PC-3 (cell line): ENCODE results near the gene IGFBP4. TPM values are rescaled to one million over a fixed set of nuclear protein-coding genes. Genes with fewer than 3 reads are reported as not detected.

Experiments
- ATAC-seq: fragments of 200-7000 bp; cut with Tn5 transposase; 2 replicates; pipeline ENCODE4 v1.9.1; 2020; ENCODE audit warnings: mild to moderate bottlenecking, moderate library complexity
- BruUV-seq: library from RNA; stranded (reverse); fragments of 400-500 nt; replicated peaks from 2 replicates; lab custom pipeline; 2021; lab: Mats Ljungman, UMichigan
- CTCF ChIA-PET: fragments of 300-600 bp; sonication (Branson Sonifier 250); formaldehyde crosslinking; loops from one replicate; lab custom pipeline; 2022; ENCODE audit warnings: antibody characterized with exemption; lab: Charles Lee
- POLR2A ChIA-PET: fragments of 300-600 bp; sonication (Branson Sonifier 250); formaldehyde crosslinking; loops from one replicate; lab custom pipeline; 2022; ENCODE audit warnings: antibody characterized with exemption; ENCODE audit not compliant: unreplicated experiment; lab: Charles Lee
- DNase-seq: peaks from one replicate; pipeline ENCODE4 v3.0.0-alpha.2; 2015
- H2AFZ ChIP-seq: fragments of 300-600 bp; sonication (generic); 2 replicates; pipeline ENCODE4 v1.6.0; 2016; ENCODE audit warnings: antibody characterized with exemption, low read length
- H3F3A ChIP-seq: fragments of 300-600 bp; sonication (generic); one replicate; pipeline ENCODE4 v1.6.0; 2017; ENCODE audit warnings: antibody characterized with exemption, low read length, control low read depth, mild to moderate bottlenecking; ENCODE audit not compliant: unreplicated experiment
- H3K27ac ChIP-seq: fragments of 300-600 bp; sonication (generic); 2 replicates; pipeline ENCODE4 v1.5.1; 2016; ENCODE audit warnings: mild to moderate bottlenecking, low read length
- H3K27me3 ChIP-seq: fragments of 300-600 bp; sonication (generic); 2 replicates; pipeline ENCODE4 v1.6.1; 2016; ENCODE audit warnings: low read length, mixed read lengths
- H3K36me3 ChIP-seq: fragments of 300-600 bp; sonication (generic); 2 replicates; pipeline ENCODE4 v1.6.1; 2016; ENCODE audit warnings: low read depth, mixed run types, low read length, mixed read lengths
- H3K4me1 ChIP-seq: fragments of 300-600 bp; sonication (generic); 2 replicates; pipeline ENCODE4 v1.5.1; 2016; ENCODE audit warnings: low read length; ENCODE audit not compliant: insufficient read depth
- H3K4me2 ChIP-seq: fragments of 300-600 bp; sonication (generic); 2 replicates; pipeline ENCODE4 v1.6.0; 2016; ENCODE audit warnings: low read length
- H3K4me3 ChIP-seq: fragments of 300-600 bp; sonication (generic); 2 replicates; pipeline ENCODE4 v1.5.1; 2016; ENCODE audit warnings: mild to moderate bottlenecking, low read length, mixed read lengths
- H3K79me2 ChIP-seq: fragments of 300-600 bp; sonication (generic); 2 replicates; pipeline ENCODE4 v1.6.1; 2017; ENCODE audit warnings: low read length, mixed read lengths
- H3K9ac ChIP-seq: fragments of 300-600 bp; sonication (generic); 2 replicates; pipeline ENCODE4 v1.6.0; 2016; ENCODE audit warnings: mild to moderate bottlenecking, low read length
- H3K9me2 ChIP-seq: fragments of 300-600 bp; sonication (generic); replicated peaks from 2 replicates; pipeline ENCODE4 v1.6.1; 2016; ENCODE audit warnings: mixed run types, low read length, mixed read lengths
- H3K9me3 ChIP-seq: fragments of 300-600 bp; sonication (generic); 2 replicates; pipeline ENCODE4 v1.6.1; 2016; ENCODE audit warnings: low read length, mixed read lengths
- H4K20me1 ChIP-seq: fragments of 300-600 bp; sonication (generic); 2 replicates; pipeline ENCODE4 v1.6.1; 2016; ENCODE audit warnings: low read length, mixed read lengths
- CTCF ChIP-seq: fragments of 300-600 bp; sonication (generic); conservative IDR thresholded peaks from 2 replicates; pipeline ENCODE4 v1.5.1; 2017; ENCODE audit warnings: antibody characterized with exemption, low read depth, mild to moderate bottlenecking, low read length
- EZH2 ChIP-seq: fragments of 300-600 bp; sonication (generic); IDR thresholded peaks from one replicate; pipeline ENCODE4 v1.6.1; 2017; ENCODE audit warnings: antibody characterized with exemption, mild to moderate bottlenecking, low read length; ENCODE audit not compliant: unreplicated experiment
- EZH2phosphoT487 ChIP-seq: fragments of 300-600 bp; sonication (generic); IDR thresholded peaks from 2 replicates; pipeline ENCODE4 v1.6.1; 2018; ENCODE audit warnings: mild to moderate bottlenecking, antibody characterized with exemption, low read length, borderline replicate concordance
- intact Hi-C: fragments of 100-400 bp; cut with micrococcal nuclease; formaldehyde crosslinking; loops from 2 replicates; pipeline ENCODE4 v1.9.0; 2023
- total RNA-seq: library from RNA; depleted of rRNA; stranded (reverse); fragments of >200 nt; gene quantifications from 2 replicates; pipeline ENCODE4 v1.2.3, GENCODE V29; 2014

Gene IGFBP4
- total RNA-seq, 1 experiment from 2014 or later, result 164 TPM

GRCh38 chr17:40460968-40461731 lies 17.9 kb downstream of the IGFBP4 start:
- H3K4me1 ChIP-seq, result no peaks in the 10 kb centered on the region
- intact Hi-C loops, result no loop called here
- no peak for TF ChIP-seq EZH2phosphoT487
- no peak for TF ChIP-seq CTCF
- no peak for TF ChIP-seq EZH2
- H3K27ac ChIP-seq, result no peak overlapping the region
- no peak; the same call in 1 of the 2 replicates for ATAC-seq
- peaks cover 6% of the 10 kb centered on the region for H3F3A ChIP-seq
- BruUV-seq, result no TSS peak
- POLR2A ChIA-PET, result no interaction called here
- no peak overlapping the region for H2AFZ ChIP-seq
- H3K79me2 ChIP-seq, result no peaks in the 10 kb centered on the region
- H3K4me2 ChIP-seq, result no peak overlapping the region
- DNase-seq, result peak; percentile 5
- no peak overlapping the region for H3K9ac ChIP-seq
- H3K4me3 ChIP-seq, result no peak overlapping the region
- no peaks in the 10 kb centered on the region for H3K9me2 ChIP-seq
- H3K27me3 ChIP-seq, result no peaks in the 10 kb centered on the region
- peaks cover 10% of the 10 kb centered on the region for H3K36me3 ChIP-seq
- no peaks in the 10 kb centered on the region for H4K20me1 ChIP-seq
- no peaks in the 10 kb centered on the region for H3K9me3 ChIP-seq
- CTCF ChIA-PET, result no interaction called here

GRCh38 chr17:40461732-40462342 lies 18.6 kb downstream of the IGFBP4 start:
- intact Hi-C loops, result no loop called here
- no peaks in the 10 kb centered on the region for H3K4me1 ChIP-seq
- ChIA-PET POLR2A (no interaction called here), CTCF (no interaction called here)
- H3K4me3 ChIP-seq, result no peak overlapping the region
- no peaks in the 10 kb centered on the region for H3K79me2 ChIP-seq
- H4K20me1 ChIP-seq, result no peaks in the 10 kb centered on the region
- no peak overlapping the region for H2AFZ ChIP-seq
- ATAC-seq (peak; percentile 1; the same call in 1 of the 2 replicates), DNase-seq (peak; percentile 3)
- no peaks in the 10 kb centered on the region for H3K27me3 ChIP-seq
- H3K9me3 ChIP-seq, result no peaks in the 10 kb centered on the region
- no peaks in the 10 kb centered on the region for H3K9me2 ChIP-seq
- H3F3A ChIP-seq, result peaks cover 6% of the 10 kb centered on the region
- no peak overlapping the region for H3K4me2 ChIP-seq
- H3K27ac ChIP-seq, result no peak overlapping the region
- BruUV-seq, result no TSS peak
- TF ChIP-seq CTCF, result no peak
- TF ChIP-seq EZH2, result no peak
- no peak for TF ChIP-seq EZH2phosphoT487
- H3K9ac ChIP-seq, result no peak overlapping the region
- peaks cover 8% of the 10 kb centered on the region for H3K36me3 ChIP-seq
